Sciatic nerve (tissue), 2 donors: Measurements from ENCODE around the gene MRPL14. TPM values are rescaled to one million over a fixed set of nuclear protein-coding genes. Genes with fewer than 3 reads are reported as not detected.
A peak's percentile ranks its signal among the peaks of the same experiment; 100 is the strongest.

Experiments
- ATAC-seq: fragments of 200-7000 bp; cut with Tn5 transposase; one replicate; pipeline ENCODE4 v1.9.1; 2020; ENCODE audit warnings: mild to moderate bottlenecking, moderate library complexity
- DNase-seq: peaks from one replicate; pipeline ENCODE4 v3.0.0-alpha.2; 2020; ENCODE audit warnings: low spot score
- intact Hi-C: fragments of 100-400 bp; cut with DNase I; formaldehyde crosslinking; loops from one replicate; pipeline ENCODE4 v1.14.2; 2022
- total RNA-seq: library from RNA; stranded (reverse); fragmentation: NEBNext Ultra II Directional; extraction: Animal tissue kit (Norgen Biotek cat#: 25700); gene quantifications from one replicate; pipeline ENCODE4 v1.2.1, GENCODE V29; 2021
- donor health status: DM: no; HTN: no; CAD: no.
- donor health status: DM: no; HTN: no; CAD: no.

MRPL14 gene
- total RNA-seq: 21.8 TPM

GRCh38 chr6:44127186-44128019 lies at the start of gene MRPL14, which contains the start of gene TMEM63B:
TSS of gene MRPL14 (minus strand) at chr6:44127452. CDS start at chr6:44116611, 10,841 bp downstream.
TSS of gene TMEM63B (plus strand) at chr6:44127554. CDS start at chr6:44134585, 7,031 bp downstream.
- peak; percentile 96 for ATAC-seq
- intact Hi-C loops: no loop called here

DNA sequence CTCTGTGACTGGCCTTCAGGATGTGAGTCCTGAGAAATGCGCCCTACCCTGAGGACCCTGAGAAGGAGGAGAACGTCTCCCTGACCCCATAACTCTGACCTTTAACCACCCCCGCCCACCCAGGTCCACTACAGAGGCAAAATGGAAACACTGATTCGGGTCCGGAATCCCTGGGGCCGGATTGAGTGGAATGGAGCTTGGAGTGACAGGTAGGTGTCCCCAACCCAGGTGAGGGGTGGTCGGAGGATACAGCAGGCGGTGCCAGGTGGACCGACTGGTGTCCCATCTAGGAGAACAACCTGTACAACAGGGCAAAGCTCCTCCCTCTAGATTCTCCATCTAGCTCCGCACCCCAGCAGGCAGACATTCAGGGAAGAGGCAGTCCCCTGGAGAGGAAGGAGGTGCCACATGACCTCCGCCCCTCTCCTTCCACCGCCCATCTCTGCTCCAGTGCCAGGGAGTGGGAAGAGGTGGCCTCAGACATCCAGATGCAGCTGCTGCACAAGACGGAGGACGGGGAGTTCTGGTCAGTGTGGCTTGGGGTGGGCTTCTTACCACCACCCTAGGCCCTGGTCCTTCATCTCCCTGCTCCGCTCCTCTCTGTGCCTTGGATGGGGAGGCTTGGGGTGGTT lies 49.0 kb upstream of the MRPL14 start:
- no peak for ATAC-seq
- DNase-seq: no peak
- intact Hi-C loops: loop anchor here (1.0 kb wide), 1 partner anchor 44 kb away; no protein-coding TSS in a partner anchor

More at GRCh38 chr6:44127186-44128019, at the start of gene MRPL14, which contains the start of gene TMEM63B:
- DNase-seq: peak; percentile 95

DNA sequence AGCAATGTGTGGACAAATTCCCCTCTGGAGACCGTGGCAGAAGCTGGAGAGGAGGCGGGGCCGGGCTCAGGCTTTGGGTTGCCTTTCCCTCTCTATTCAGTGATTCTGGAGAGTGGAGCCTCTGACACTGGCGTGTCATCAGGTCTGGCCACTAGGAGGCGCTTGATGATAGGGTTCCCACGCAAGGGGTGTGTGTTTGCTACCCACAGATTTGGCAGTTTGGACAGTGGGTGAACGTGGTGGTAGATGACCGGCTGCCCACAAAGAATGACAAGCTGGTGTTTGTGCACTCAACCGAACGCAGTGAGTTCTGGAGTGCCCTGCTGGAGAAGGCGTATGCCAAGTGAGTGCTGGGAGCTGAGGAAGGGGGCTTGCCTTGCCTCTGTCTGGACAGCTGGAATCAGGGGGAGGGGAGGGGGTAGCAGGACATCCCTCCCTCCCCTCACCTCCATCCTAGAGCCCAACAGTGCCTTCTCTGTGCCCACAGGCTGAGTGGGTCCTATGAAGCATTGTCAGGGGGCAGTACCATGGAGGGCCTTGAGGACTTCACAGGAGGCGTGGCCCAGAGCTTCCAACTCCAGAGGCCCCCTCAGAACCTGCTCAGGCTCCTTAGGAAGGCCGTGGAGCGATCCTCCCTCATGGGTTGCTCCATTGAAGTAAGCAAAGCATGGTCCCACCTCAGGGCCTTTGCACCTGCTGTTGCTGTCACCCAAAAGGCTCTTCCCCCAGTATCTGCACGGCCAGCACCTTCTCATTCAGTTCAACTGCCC lies 45.7 kb upstream of the MRPL14 start:
- intact Hi-C loops: loop anchor here (1.0 kb wide), 1 partner anchor 168 kb away; no protein-coding TSS in a partner anchor
- DNase-seq (peak; percentile 95), ATAC-seq (peak; percentile 93)

- ATAC-seq: no peak
- DNase-seq: no peak
- intact Hi-C loops: no loop called here
These were observed 44.8 kb upstream of the MRPL14 start for GRCh38 chr6:44171899-44172546.

- ATAC-seq (no peak), DNase-seq (no peak)
- intact Hi-C loops: no loop called here
These were observed 42.8 kb upstream of the MRPL14 start for GRCh38 chr6:44169886-44170570.

- intact Hi-C loops: no loop called here
- DNase-seq (no peak), ATAC-seq (no peak)
These were observed 41.9 kb upstream of the MRPL14 start for GRCh38 chr6:44169154-44169553.

- ATAC-seq: no peak
- intact Hi-C loops: no loop called here
- no peak for DNase-seq
These were observed 40.3 kb upstream of the MRPL14 start for GRCh38 chr6:44167567-44167966.

- DNase-seq (no peak), ATAC-seq (no peak)
- intact Hi-C loops: no loop called here
These were observed 39.4 kb upstream of the MRPL14 start for GRCh38 chr6:44166591-44167184.

DNA sequence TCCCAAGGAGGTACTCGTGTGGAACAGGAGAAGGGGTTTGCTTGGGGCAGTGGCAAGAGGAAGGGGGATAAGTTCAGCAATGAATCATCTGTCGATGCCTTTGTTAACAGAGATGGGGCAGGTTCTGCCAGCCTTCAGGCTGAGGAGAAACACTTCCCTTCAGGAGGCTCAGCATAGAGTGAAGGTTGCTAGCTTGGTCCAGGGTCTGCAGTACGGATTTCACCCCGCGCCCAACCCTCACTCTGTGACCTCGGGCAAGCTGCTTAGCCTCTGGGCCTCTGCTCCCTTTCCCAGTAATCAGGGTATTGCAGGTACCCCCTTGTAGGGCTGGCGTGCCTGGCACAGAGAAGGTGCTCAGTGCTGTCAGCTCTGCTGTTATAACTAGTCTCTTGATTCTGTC lies 38.9 kb upstream of the MRPL14 start:
- intact Hi-C loops: no loop called here
- no peak for ATAC-seq
- no peak for DNase-seq

DNA sequence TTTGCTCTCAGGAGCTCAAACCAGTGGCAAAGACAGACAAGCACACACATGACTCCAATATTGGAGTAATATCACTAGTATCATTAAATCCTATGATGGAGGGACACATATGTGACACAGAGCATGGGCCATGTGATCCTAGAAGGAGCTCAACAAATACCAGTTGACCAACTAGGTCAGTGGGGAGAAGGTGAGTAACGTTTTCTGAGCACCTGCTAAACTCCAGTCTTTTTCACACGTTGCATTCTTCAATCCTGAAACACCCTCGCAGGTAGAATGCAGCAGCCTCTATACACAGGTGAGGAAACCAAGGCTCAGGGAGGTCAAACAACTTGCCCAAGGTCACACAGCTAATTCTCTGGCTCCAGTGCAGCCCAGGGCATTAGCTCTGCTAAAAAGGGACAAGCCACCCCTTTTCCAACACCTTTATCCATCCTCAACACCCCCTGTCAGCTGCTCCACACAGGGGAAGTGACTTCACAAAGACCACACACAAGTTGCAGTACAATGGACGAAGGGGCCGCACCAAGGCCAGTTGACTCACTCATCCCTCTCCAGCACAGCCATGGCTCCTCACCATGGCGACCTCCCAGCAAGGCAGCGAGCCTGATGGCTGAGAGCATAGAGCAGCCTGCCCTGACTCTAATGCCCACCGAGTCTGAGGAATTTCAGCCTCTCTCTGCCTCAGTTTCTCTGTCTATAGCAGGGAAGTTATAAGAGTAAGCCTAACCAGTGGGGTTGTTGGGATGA lies 35.8 kb upstream of the MRPL14 start:
- ATAC-seq (no peak), DNase-seq (no peak)
- intact Hi-C loops: no loop called here

GRCh38 chr6:44161997-44162338 lies 34.7 kb upstream of the MRPL14 start:
- ATAC-seq (no peak), DNase-seq (no peak)
- intact Hi-C loops: no loop called here

DNA sequence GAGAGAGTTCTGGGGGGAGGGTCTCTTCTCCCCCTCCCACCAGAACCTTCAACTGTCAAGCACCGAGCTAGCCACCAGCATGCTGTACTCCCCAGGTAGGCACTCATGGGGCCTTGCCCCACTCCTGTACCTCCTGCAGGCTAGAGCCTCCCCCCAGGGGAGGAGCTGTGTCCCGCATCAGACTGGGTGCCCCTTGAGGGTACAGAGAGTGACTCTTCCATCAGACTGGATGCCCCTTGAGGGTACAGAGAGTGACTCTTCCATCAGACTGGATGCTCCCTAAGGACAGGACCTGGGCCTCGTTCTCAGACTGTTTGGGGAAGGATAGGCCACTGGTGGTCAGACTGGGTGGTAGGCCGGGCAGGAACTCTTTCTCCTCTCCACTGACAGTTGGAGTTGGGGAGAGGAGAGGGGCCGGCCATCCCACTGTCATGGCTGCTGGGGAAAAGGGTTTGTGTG lies 31.5 kb upstream of the MRPL14 start, which contains the start of gene CAPN11:
Gene CAPN11 (plus strand): TSS at position 51 of the 459 bp plus-strand sequence. CDS start 29 bp downstream, at position 80.
- ATAC-seq (no peak), DNase-seq (no peak)
- intact Hi-C loops: no loop called here

DNA sequence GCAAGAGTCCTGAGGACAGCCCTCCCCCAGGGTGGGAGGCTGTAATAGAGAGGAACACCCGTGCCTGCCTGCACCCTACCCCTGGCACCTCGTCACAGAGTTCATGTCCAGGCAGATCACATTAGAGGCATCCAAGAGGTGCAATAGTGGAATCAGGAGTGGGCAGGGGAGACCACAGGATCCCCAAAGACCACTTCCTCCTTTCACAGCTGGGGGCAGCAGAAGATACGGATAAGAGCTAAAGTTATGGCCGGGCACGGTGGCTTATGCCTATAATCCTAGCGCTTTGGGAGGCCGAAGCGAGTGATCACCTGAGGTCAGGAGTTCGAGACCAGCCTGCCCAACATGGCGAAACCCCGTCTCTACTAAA lies 29.9 kb upstream of the MRPL14 start:
- DNase-seq (no peak), ATAC-seq (no peak)
- intact Hi-C loops: no loop called here

DNA sequence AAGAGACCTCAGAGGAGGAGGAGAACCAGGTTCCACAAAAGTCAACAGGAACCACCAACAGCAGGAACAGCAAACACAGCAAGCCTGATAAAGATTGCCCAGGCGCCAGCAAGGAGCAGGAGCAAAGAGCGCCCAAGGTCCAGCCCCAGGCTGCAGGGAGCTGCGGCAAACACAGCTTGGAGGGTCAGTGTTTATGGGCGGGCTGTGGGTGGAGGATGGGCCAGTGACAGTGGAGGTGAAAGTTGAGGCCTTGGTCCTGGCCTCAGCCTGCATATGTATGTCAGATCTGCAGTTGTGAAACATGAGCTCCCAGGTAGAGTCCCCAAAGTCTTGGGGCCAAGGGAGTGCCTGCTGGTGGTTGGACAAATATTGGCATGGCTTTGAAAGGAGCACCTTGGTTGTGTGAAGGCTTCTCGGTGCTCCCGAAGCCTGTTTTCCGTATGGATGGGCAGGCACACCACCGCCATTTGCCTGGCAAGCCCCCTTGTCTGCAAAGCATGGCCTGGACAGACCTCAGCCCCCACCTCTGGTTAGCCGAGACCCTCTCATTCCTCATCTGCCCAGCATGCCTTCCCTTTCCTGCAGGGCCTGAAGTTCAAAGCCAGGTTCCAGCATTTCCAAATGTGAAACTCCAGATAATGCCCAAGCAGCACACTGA lies 29.4 kb upstream of the MRPL14 start:
- no peak for ATAC-seq
- intact Hi-C loops: no loop called here
- no peak for DNase-seq

GRCh38 chr6:44154067-44154466 lies 26.8 kb upstream of the MRPL14 start:
- ATAC-seq: no peak
- intact Hi-C loops: loop anchor here (5.0 kb wide), 1 partner anchor 57 kb away; no protein-coding TSS in a partner anchor

GRCh38 chr6:44152533-44152932 lies 25.3 kb upstream of the MRPL14 start:
- DNase-seq (no peak), ATAC-seq (no peak)
- intact Hi-C loops: loop anchor here (5.0 kb wide), 1 partner anchor 55 kb away; no protein-coding TSS in a partner anchor

More at GRCh38 chr6:44154067-44154466, 26.8 kb upstream of the MRPL14 start:
- DNase-seq: no peak

DNA sequence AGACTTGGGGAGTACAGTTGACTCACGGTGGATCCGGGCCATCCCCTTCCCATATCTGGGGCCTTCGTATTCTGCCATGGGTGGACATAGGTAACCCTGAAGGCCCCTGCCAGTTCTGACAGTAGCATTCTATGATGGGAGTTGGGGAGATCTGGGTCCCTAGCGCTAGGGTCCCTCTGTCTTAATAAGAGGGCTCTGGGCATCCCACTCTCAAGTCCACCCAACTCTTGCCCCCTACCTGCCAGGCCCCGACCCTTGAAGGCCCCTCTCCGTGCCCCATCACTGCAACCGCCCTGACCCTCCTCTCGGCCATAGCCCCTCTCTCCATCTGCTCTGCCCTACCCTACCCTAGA lies 24.8 kb upstream of the MRPL14 start:
- intact Hi-C loops: loop anchor here (5.0 kb wide), 1 partner anchor 55 kb away; no protein-coding TSS in a partner anchor
- ATAC-seq (peak; percentile 8), DNase-seq (no peak)
